ENCODE data around the gene PLEKHM3.

PLEKHM3 gene

GRCh38 chr2:207895274-207895860, 130.0 kb downstream of the PLEKHM3 start:
- no peak overlapping the region for H3K27ac ChIP-seq (ENCODE audit: low read depth, low read length)
- no peaks in the 10 kb centered on the region for H3K36me3 ChIP-seq (ENCODE audit: insufficient read depth, low read length)
- H3K4me1 ChIP-seq (ENCODE audit: insufficient read depth, low read length): peaks cover 16% of the 10 kb centered on the region
- no peaks in the 10 kb centered on the region for H3K27me3 ChIP-seq (ENCODE audit: control insufficient read depth in 1 of 2, insufficient read depth in 2 of 2, low read length in 2 of 2)
- no peaks in the 10 kb centered on the region for H3K9me3 ChIP-seq (ENCODE audit: low read length)
- H3K9ac ChIP-seq (ENCODE audit: low read length): no peak overlapping the region
- H3K4me3 ChIP-seq (ENCODE audit: low read depth in 1 of 2, low read length in 2 of 2): no peak overlapping the region

- Histone ChIP-seq H3K9ac (ENCODE audit: low read length) (no peak overlapping the region), H3K4me1 (ENCODE audit: insufficient read depth, low read length) (peaks cover 16% of the 10 kb centered on the region)
Observed at GRCh38 chr2:207892716-207893402, 132.5 kb downstream of the PLEKHM3 start.

GRCh38 chr2:207891086-207891844, 134.1 kb downstream of the PLEKHM3 start:
- Histone ChIP-seq H3K36me3 (ENCODE audit: insufficient read depth, low read length) (no peaks in the 10 kb centered on the region), H3K27ac (ENCODE audit: low read depth, low read length) (no peak overlapping the region)

More at GRCh38 chr2:207892716-207893402, 132.5 kb downstream of the PLEKHM3 start:
- H3K27me3 ChIP-seq (ENCODE audit: control insufficient read depth in 1 of 2, insufficient read depth in 2 of 2, low read length in 2 of 2): no peaks in the 10 kb centered on the region
- no peak overlapping the region for H3K27ac ChIP-seq (ENCODE audit: low read depth, low read length)
- H3K9me3 ChIP-seq (ENCODE audit: low read length): no peaks in the 10 kb centered on the region
- no peaks in the 10 kb centered on the region for H3K36me3 ChIP-seq (ENCODE audit: insufficient read depth, low read length)
- H3K4me3 ChIP-seq (ENCODE audit: low read depth in 1 of 2, low read length in 2 of 2): no peak overlapping the region

GRCh38 chr2:207887500-207887899, 137.8 kb downstream of the PLEKHM3 start:
- Histone ChIP-seq H3K4me1 (ENCODE audit: insufficient read depth, low read length) (no peaks in the 10 kb centered on the region), H3K9ac (ENCODE audit: low read length) (no peak overlapping the region), H3K36me3 (ENCODE audit: insufficient read depth, low read length) (no peaks in the 10 kb centered on the region), H3K27ac (ENCODE audit: low read depth, low read length) (no peak overlapping the region), H3K4me3 (ENCODE audit: low read depth in 1 of 2, low read length in 2 of 2) (no peak overlapping the region), H3K9me3 (ENCODE audit: low read length) (no peaks in the 10 kb centered on the region), H3K27me3 (ENCODE audit: control insufficient read depth in 1 of 2, insufficient read depth in 2 of 2, low read length in 2 of 2) (no peaks in the 10 kb centered on the region)

More at GRCh38 chr2:207891086-207891844, 134.1 kb downstream of the PLEKHM3 start:
- H3K4me1 ChIP-seq (ENCODE audit: insufficient read depth, low read length): peaks cover 16% of the 10 kb centered on the region
- no peaks in the 10 kb centered on the region for H3K27me3 ChIP-seq (ENCODE audit: control insufficient read depth in 1 of 2, insufficient read depth in 2 of 2, low read length in 2 of 2)
- H3K4me3 ChIP-seq (ENCODE audit: low read depth in 1 of 2, low read length in 2 of 2): no peak overlapping the region
- no peak overlapping the region for H3K9ac ChIP-seq (ENCODE audit: low read length)
- no peaks in the 10 kb centered on the region for H3K9me3 ChIP-seq (ENCODE audit: low read length)

GRCh38 chr2:207885010-207885409, 140.3 kb downstream of the PLEKHM3 start:
- Histone ChIP-seq H3K4me1 (ENCODE audit: insufficient read depth, low read length) (no peaks in the 10 kb centered on the region), H3K27ac (ENCODE audit: low read depth, low read length) (no peak overlapping the region), H3K4me3 (ENCODE audit: low read depth in 1 of 2, low read length in 2 of 2) (no peak overlapping the region), H3K9me3 (ENCODE audit: low read length) (no peaks in the 10 kb centered on the region), H3K36me3 (ENCODE audit: insufficient read depth, low read length) (no peaks in the 10 kb centered on the region), H3K27me3 (ENCODE audit: control insufficient read depth in 1 of 2, insufficient read depth in 2 of 2, low read length in 2 of 2) (no peaks in the 10 kb centered on the region), H3K9ac (ENCODE audit: low read length) (no peak overlapping the region)

GRCh38 chr2:207884127-207884526, 141.2 kb downstream of the PLEKHM3 start:
- H3K9ac ChIP-seq (ENCODE audit: low read length): no peak overlapping the region
- H3K27me3 ChIP-seq (ENCODE audit: control insufficient read depth in 1 of 2, insufficient read depth in 2 of 2, low read length in 2 of 2): no peaks in the 10 kb centered on the region
- no peak overlapping the region for H3K27ac ChIP-seq (ENCODE audit: low read depth, low read length)

GRCh38 chr2:207883002-207883780, 142.1 kb downstream of the PLEKHM3 start:
- Histone ChIP-seq H3K36me3 (ENCODE audit: insufficient read depth, low read length) (no peaks in the 10 kb centered on the region), H3K4me3 (ENCODE audit: low read depth in 1 of 2, low read length in 2 of 2) (no peak overlapping the region), H3K27ac (ENCODE audit: low read depth, low read length) (no peak overlapping the region), H3K4me1 (ENCODE audit: insufficient read depth, low read length) (no peaks in the 10 kb centered on the region), H3K27me3 (ENCODE audit: control insufficient read depth in 1 of 2, insufficient read depth in 2 of 2, low read length in 2 of 2) (no peaks in the 10 kb centered on the region), H3K9me3 (ENCODE audit: low read length) (no peaks in the 10 kb centered on the region), H3K9ac (ENCODE audit: low read length) (no peak overlapping the region)

More at GRCh38 chr2:207884127-207884526, 141.2 kb downstream of the PLEKHM3 start:
- Histone ChIP-seq H3K4me1 (ENCODE audit: insufficient read depth, low read length) (no peaks in the 10 kb centered on the region), H3K36me3 (ENCODE audit: insufficient read depth, low read length) (no peaks in the 10 kb centered on the region), H3K4me3 (ENCODE audit: low read depth in 1 of 2, low read length in 2 of 2) (no peak overlapping the region), H3K9me3 (ENCODE audit: low read length) (no peaks in the 10 kb centered on the region)

- H3K9ac ChIP-seq (ENCODE audit: low read length): no peak overlapping the region
- no peaks in the 10 kb centered on the region for H3K9me3 ChIP-seq (ENCODE audit: low read length)
- H3K27ac ChIP-seq (ENCODE audit: low read depth, low read length): no peak overlapping the region
- H3K4me1 ChIP-seq (ENCODE audit: insufficient read depth, low read length): no peaks in the 10 kb centered on the region
- H3K36me3 ChIP-seq (ENCODE audit: insufficient read depth, low read length): no peaks in the 10 kb centered on the region
- no peaks in the 10 kb centered on the region for H3K27me3 ChIP-seq (ENCODE audit: control insufficient read depth in 1 of 2, insufficient read depth in 2 of 2, low read length in 2 of 2)
- H3K4me3 ChIP-seq (ENCODE audit: low read depth in 1 of 2, low read length in 2 of 2): no peak overlapping the region
Observed at GRCh38 chr2:207881902-207882301, 143.4 kb downstream of the PLEKHM3 start.

GRCh38 chr2:207879536-207879935, 145.8 kb downstream of the PLEKHM3 start:
- H3K4me3 ChIP-seq (ENCODE audit: low read depth in 1 of 2, low read length in 2 of 2): no peak overlapping the region
- no peaks in the 10 kb centered on the region for H3K27me3 ChIP-seq (ENCODE audit: control insufficient read depth in 1 of 2, insufficient read depth in 2 of 2, low read length in 2 of 2)
- H3K4me1 ChIP-seq (ENCODE audit: insufficient read depth, low read length): no peaks in the 10 kb centered on the region
- H3K9me3 ChIP-seq (ENCODE audit: low read length): no peaks in the 10 kb centered on the region
- no peak overlapping the region for H3K27ac ChIP-seq (ENCODE audit: low read depth, low read length)
- no peak overlapping the region for H3K9ac ChIP-seq (ENCODE audit: low read length)
- H3K36me3 ChIP-seq (ENCODE audit: insufficient read depth, low read length): no peaks in the 10 kb centered on the region

GRCh38 chr2:207876842-207877535, 148.3 kb downstream of the PLEKHM3 start:
- no peaks in the 10 kb centered on the region for H3K9me3 ChIP-seq (ENCODE audit: low read length)
- H3K36me3 ChIP-seq (ENCODE audit: insufficient read depth, low read length): no peaks in the 10 kb centered on the region
- H3K4me1 ChIP-seq (ENCODE audit: insufficient read depth, low read length): no peaks in the 10 kb centered on the region
- H3K4me3 ChIP-seq (ENCODE audit: low read depth in 1 of 2, low read length in 2 of 2): no peak overlapping the region
- no peak overlapping the region for H3K27ac ChIP-seq (ENCODE audit: low read depth, low read length)
- no peak overlapping the region for H3K9ac ChIP-seq (ENCODE audit: low read length)
- no peaks in the 10 kb centered on the region for H3K27me3 ChIP-seq (ENCODE audit: control insufficient read depth in 1 of 2, insufficient read depth in 2 of 2, low read length in 2 of 2)

Data from muscle layer of colon (tissue), 2 donors.